ENCODE measurements around the gene ARSB. TPM values are rescaled to one million over a fixed set of nuclear protein-coding genes. Genes with fewer than 3 reads are reported as not detected.

The ARSB gene
- total and polyA plus RNA-seq, 2 experiments from 2014 or later = 30.1 to 43.7 TPM

- no peaks in the 10 kb centered on the region for H3K9me3 ChIP-seq (ENCODE audit: low read depth)
- in situ Hi-C loops (cut with MboI) = no loop called here
- peaks cover 27% of the 10 kb centered on the region for H3K4me1 ChIP-seq (ENCODE audit: insufficient read depth)
- H3F3A ChIP-seq (ENCODE audit: insufficient read depth) = peaks cover 15% of the 10 kb centered on the region
- H3K36me3 ChIP-seq (ENCODE audit: low read depth) = no peaks in the 10 kb centered on the region; the same call in 1 of the 2 replicates
- no peaks in the 10 kb centered on the region for H3K9me2 ChIP-seq (ENCODE audit: insufficient read depth)
- no peaks in the 10 kb centered on the region for H4K20me1 ChIP-seq (ENCODE audit: insufficient read depth)
- no peak overlapping the region for H3K9ac ChIP-seq
- no peak overlapping the region for H3K27ac ChIP-seq
- no peaks in the 10 kb centered on the region for H3K27me3 ChIP-seq (replicated peaks; ENCODE audit: insufficient read depth)
- no peak overlapping the region for H3K4me3 ChIP-seq
- DNase-seq = no peak
- no peak for TF ChIP-seq EZH2 (IDR thresholded peaks at IDR 0.05; ENCODE audit: insufficient read depth, poor library complexity, severe bottlenecking)
- TF ChIP-seq EZH2phosphoT487 (IDR thresholded peaks at IDR 0.05; ENCODE audit: insufficient read depth, low read depth) = no peak
- H3K79me2 ChIP-seq (ENCODE audit: insufficient read depth) = no peaks in the 10 kb centered on the region
- no peak overlapping the region for H2AFZ ChIP-seq
- WGBS, 2 experiments (ENCODE audit: low coverage in 1 of 2, low lambda C conversion rate in 2 of 2, missing lambda C conversion rate in 2 of 2) = 93 to 100% methylated on average over 1 of the region's 1 CpG
- no peak overlapping the region for H3K4me2 ChIP-seq (ENCODE audit: unreplicated experiment)
These were observed 173.2 kb downstream of the ARSB start for GRCh38 chr5:78811866-78812265.

GRCh38 chr5:78811121-78811817 is 173.8 kb downstream of the ARSB start:
- no peak overlapping the region for H3K4me3 ChIP-seq
- no peak for TF ChIP-seq EZH2phosphoT487 (IDR thresholded peaks at IDR 0.05; ENCODE audit: insufficient read depth, low read depth)
- TF ChIP-seq EZH2 (IDR thresholded peaks at IDR 0.05; ENCODE audit: insufficient read depth, poor library complexity, severe bottlenecking) = no peak
- DNase-seq = peak; percentile 33
- no peaks in the 10 kb centered on the region for H3K9me2 ChIP-seq (ENCODE audit: insufficient read depth)
- no peaks in the 10 kb centered on the region for H3K9me3 ChIP-seq (ENCODE audit: low read depth)
- H4K20me1 ChIP-seq (ENCODE audit: insufficient read depth) = no peaks in the 10 kb centered on the region
- WGBS, 2 experiments (ENCODE audit: low coverage in 1 of 2, low lambda C conversion rate in 2 of 2, missing lambda C conversion rate in 2 of 2) = 42 to 44% methylated on average over 5 of the region's 5 CpGs
- no peak overlapping the region for H3K27ac ChIP-seq
- H3K9ac ChIP-seq = no peak overlapping the region
- no peaks in the 10 kb centered on the region for H3K79me2 ChIP-seq (ENCODE audit: insufficient read depth)
- H3K27me3 ChIP-seq (replicated peaks; ENCODE audit: insufficient read depth) = no peaks in the 10 kb centered on the region
- H3K4me2 ChIP-seq (ENCODE audit: unreplicated experiment) = peak overlapping the region; percentile 10
- H2AFZ ChIP-seq = no peak overlapping the region
- H3F3A ChIP-seq (ENCODE audit: insufficient read depth) = peaks cover 19% of the 10 kb centered on the region
- H3K36me3 ChIP-seq (ENCODE audit: low read depth) = no peaks in the 10 kb centered on the region
- peaks cover 33% of the 10 kb centered on the region for H3K4me1 ChIP-seq (ENCODE audit: insufficient read depth)
- in situ Hi-C loops (cut with MboI) = no loop called here

GRCh38 chr5:78810098-78810920 is 174.8 kb downstream of the ARSB start:
- no peak overlapping the region for H3K4me2 ChIP-seq (ENCODE audit: unreplicated experiment)
- no peak overlapping the region for H3K27ac ChIP-seq
- in situ Hi-C loops (cut with MboI) = no loop called here
- no peaks in the 10 kb centered on the region for H4K20me1 ChIP-seq (ENCODE audit: insufficient read depth)
- H2AFZ ChIP-seq = no peak overlapping the region
- H3K79me2 ChIP-seq (ENCODE audit: insufficient read depth) = no peaks in the 10 kb centered on the region
- H3K9me2 ChIP-seq (ENCODE audit: insufficient read depth) = no peaks in the 10 kb centered on the region
- no peak for DNase-seq
- peaks cover 22% of the 10 kb centered on the region for H3F3A ChIP-seq (ENCODE audit: insufficient read depth)
- no peak overlapping the region for H3K9ac ChIP-seq
- no peak for TF ChIP-seq EZH2phosphoT487 (IDR thresholded peaks at IDR 0.05; ENCODE audit: insufficient read depth, low read depth)
- no peak for TF ChIP-seq EZH2 (IDR thresholded peaks at IDR 0.05; ENCODE audit: insufficient read depth, poor library complexity, severe bottlenecking)
- no peaks in the 10 kb centered on the region for H3K36me3 ChIP-seq (ENCODE audit: low read depth)
- no peaks in the 10 kb centered on the region for H3K27me3 ChIP-seq (replicated peaks; ENCODE audit: insufficient read depth)
- H3K4me1 ChIP-seq (ENCODE audit: insufficient read depth) = peaks cover 42% of the 10 kb centered on the region
- no peak overlapping the region for H3K4me3 ChIP-seq
- H3K9me3 ChIP-seq (ENCODE audit: low read depth) = no peaks in the 10 kb centered on the region
- WGBS, 2 experiments (ENCODE audit: low coverage in 1 of 2, low lambda C conversion rate in 2 of 2, missing lambda C conversion rate in 2 of 2) = 62 to 66% methylated on average over 6 of the region's 6 CpGs

- no peak for DNase-seq
- Histone ChIP-seq H4K20me1 (ENCODE audit: insufficient read depth) (no peaks in the 10 kb centered on the region), H3K27ac (no peak overlapping the region), H3K9me3 (ENCODE audit: low read depth) (no peaks in the 10 kb centered on the region), H3K36me3 (ENCODE audit: low read depth) (no peaks in the 10 kb centered on the region), H3K9me2 (ENCODE audit: insufficient read depth) (no peaks in the 10 kb centered on the region), H3K4me1 (ENCODE audit: insufficient read depth) (peaks cover 43% of the 10 kb centered on the region), H3K9ac (no peak overlapping the region), H3F3A (ENCODE audit: insufficient read depth) (peaks cover 22% of the 10 kb centered on the region), H2AFZ (no peak overlapping the region), H3K4me3 (no peak overlapping the region), H3K4me2 (ENCODE audit: unreplicated experiment) (no peak overlapping the region), H3K79me2 (ENCODE audit: insufficient read depth) (no peaks in the 10 kb centered on the region), H3K27me3 (replicated peaks; ENCODE audit: insufficient read depth) (no peaks in the 10 kb centered on the region)
- no peak for TF ChIP-seq EZH2 (IDR thresholded peaks at IDR 0.05; ENCODE audit: insufficient read depth, poor library complexity, severe bottlenecking)
- no peak for TF ChIP-seq EZH2phosphoT487 (IDR thresholded peaks at IDR 0.05; ENCODE audit: insufficient read depth, low read depth)
- WGBS, 2 experiments (ENCODE audit: low coverage in 1 of 2, low lambda C conversion rate in 2 of 2, missing lambda C conversion rate in 2 of 2) = 42 to 52% methylated on average over 10 to 11 of the region's 11 CpGs
- in situ Hi-C loops (cut with MboI) = loop anchor here (10.0 kb wide), 1 partner anchor 275 kb away; no protein-coding TSS in a partner anchor
These were observed 175.7 kb downstream of the ARSB start for GRCh38 chr5:78809444-78809843.
